Type B pancreatic cell (in vitro differentiated cells): ENCODE measurements around the gene PXT1. TPM values are rescaled to one million over a fixed set of nuclear protein-coding genes. Genes with fewer than 3 reads are reported as not detected.

Experiments
- DNase-seq: peaks from one replicate; pipeline ENCODE4 v3.0.0; 2021; ENCODE audit warnings: mixed read lengths; ENCODE audit not compliant: unreplicated experiment; ENCODE audit errors: extremely low spot score
- H3K27ac Mint-ChIP-seq: 2 replicates; pipeline ENCODE4 v1.8.0; 2021; ENCODE audit warnings: mild to moderate bottlenecking, mixed read lengths
- H3K27me3 Mint-ChIP-seq: 2 replicates; pipeline ENCODE4 v1.8.0; 2021; ENCODE audit warnings: mixed read lengths
- H3K36me3 Mint-ChIP-seq: 2 replicates; pipeline ENCODE4 v1.8.0; 2021; ENCODE audit warnings: mixed read lengths
- H3K4me1 Mint-ChIP-seq: one replicate; pipeline ENCODE4 v1.8.0; 2021; ENCODE audit warnings: mixed read lengths; ENCODE audit not compliant: unreplicated experiment
- H3K4me3 Mint-ChIP-seq: 2 replicates; pipeline ENCODE4 v1.8.0; 2021; ENCODE audit warnings: mild to moderate bottlenecking, mixed read lengths
- H3K9me3 Mint-ChIP-seq: 2 replicates; pipeline ENCODE4 v1.8.0; 2021; ENCODE audit warnings: mixed read lengths
- total RNA-seq: library from RNA; stranded (reverse); gene quantifications from 2 replicates; pipeline ENCODE4 v1.2.1, GENCODE V29; 2021; ENCODE audit warnings: low replicate concordance
- TF ChIP-seq, protein P1 (sequence below): fragments of 200-600 bp; sonication (generic); conservative IDR thresholded peaks from 2 replicates; pipeline ENCODE4 v1.5.0; 2021; ENCODE audit warnings: antibody characterized with exemption, mild to moderate bottlenecking

Gene PXT1
- total RNA-seq, 1 donor from 2014 or later: 0.19 TPM

DNA sequence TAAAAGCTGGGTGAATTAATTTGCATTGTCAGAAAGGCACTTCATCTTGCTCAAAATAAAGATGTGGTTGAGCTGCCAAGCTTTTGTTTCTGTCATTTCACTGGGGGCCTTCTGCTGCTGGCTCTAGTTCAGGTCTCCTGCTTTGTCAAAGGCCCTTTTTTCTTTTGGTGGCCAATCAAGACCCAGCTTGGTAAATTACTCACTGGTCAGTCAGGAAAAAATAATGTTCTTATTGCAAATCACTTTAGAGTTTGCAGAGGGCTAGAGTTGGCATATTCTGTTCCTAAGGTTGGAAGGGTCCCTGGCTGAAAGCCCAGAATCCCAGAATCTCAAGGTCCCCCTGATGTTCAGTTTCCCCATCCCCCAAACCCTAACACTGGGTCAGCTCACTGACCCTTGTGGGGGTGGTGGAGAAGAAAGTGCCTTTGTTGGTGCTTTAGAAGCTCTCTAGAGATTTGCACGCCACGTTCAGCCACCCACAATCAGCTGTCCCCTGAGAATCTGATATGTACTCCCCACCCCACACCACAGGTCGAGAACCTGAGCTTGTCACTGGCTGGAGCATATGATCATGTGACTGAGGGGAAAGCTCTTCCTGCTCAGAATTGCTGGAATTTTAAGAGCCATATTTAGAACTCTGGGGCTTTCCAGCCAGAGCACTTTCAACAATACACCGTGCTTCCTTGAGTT lies 84.3 kb downstream of the PXT1 start:
- Mint-ChIP-seq H3K4me1 (peaks cover 4% of the 10 kb centered on the region), H3K9me3 (peaks cover 5% of the 10 kb centered on the region), H3K36me3 (no peaks in the 10 kb centered on the region), H3K27ac (no peak overlapping the region), H3K27me3 (no peaks in the 10 kb centered on the region), H3K4me3 (no peak overlapping the region)
- TF ChIP-seq, protein P1, sequence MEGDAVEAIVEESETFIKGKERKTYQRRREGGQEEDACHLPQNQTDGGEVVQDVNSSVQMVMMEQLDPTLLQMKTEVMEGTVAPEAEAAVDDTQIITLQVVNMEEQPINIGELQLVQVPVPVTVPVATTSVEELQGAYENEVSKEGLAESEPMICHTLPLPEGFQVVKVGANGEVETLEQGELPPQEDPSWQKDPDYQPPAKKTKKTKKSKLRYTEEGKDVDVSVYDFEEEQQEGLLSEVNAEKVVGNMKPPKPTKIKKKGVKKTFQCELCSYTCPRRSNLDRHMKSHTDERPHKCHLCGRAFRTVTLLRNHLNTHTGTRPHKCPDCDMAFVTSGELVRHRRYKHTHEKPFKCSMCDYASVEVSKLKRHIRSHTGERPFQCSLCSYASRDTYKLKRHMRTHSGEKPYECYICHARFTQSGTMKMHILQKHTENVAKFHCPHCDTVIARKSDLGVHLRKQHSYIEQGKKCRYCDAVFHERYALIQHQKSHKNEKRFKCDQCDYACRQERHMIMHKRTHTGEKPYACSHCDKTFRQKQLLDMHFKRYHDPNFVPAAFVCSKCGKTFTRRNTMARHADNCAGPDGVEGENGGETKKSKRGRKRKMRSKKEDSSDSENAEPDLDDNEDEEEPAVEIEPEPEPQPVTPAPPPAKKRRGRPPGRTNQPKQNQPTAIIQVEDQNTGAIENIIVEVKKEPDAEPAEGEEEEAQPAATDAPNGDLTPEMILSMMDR: no peak
- no peak for DNase-seq

DNA sequence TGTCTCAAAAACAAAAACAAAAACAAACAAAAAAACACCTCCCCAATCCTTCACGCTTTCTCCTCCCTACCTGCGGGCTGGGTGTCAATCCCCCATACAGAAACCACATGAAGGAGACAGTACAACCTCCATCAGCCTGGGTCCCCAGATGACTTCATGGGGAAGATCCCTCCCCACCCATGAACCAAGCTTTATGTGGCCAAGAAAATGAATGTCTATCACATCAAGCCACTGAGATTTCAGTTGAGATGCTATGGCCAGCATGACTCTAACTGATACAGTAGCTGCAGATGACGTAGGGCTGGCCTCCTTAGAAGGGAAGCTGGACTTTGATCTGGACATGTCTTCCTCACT lies 84.8 kb downstream of the PXT1 start:
- no peaks in the 10 kb centered on the region for H3K27me3 Mint-ChIP-seq
- H3K4me1 Mint-ChIP-seq: peaks cover 4% of the 10 kb centered on the region
- H3K36me3 Mint-ChIP-seq: no peaks in the 10 kb centered on the region
- DNase-seq: no peak
- H3K4me3 Mint-ChIP-seq: no peak overlapping the region
- TF ChIP-seq, protein P1: no peak
- H3K27ac Mint-ChIP-seq: no peak overlapping the region
- H3K9me3 Mint-ChIP-seq: peaks cover 10% of the 10 kb centered on the region

DNA sequence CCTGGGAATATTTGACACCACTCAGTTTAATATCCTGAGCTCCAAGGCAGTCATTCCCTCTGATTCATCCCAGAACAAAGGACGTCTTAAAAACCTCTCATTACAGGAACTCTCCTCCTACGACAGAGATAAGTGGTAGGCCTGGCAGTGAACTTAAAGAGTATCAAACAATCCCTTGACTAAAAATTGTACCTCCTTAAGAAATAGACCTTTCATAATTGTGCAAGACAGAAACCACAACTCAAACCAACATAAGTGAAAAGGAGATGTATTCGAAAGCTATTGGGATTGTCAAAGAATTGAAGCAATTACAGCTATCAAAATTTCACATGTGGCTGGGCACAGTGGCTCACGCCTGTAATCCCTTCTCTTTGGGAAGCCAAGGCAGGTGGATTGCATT lies 86.8 kb downstream of the PXT1 start:
- no peak overlapping the region for H3K4me3 Mint-ChIP-seq
- DNase-seq: no peak
- no peaks in the 10 kb centered on the region for H3K36me3 Mint-ChIP-seq
- TF ChIP-seq, protein P1: no peak
- H3K27me3 Mint-ChIP-seq: no peaks in the 10 kb centered on the region
- no peak overlapping the region for H3K27ac Mint-ChIP-seq
- peaks cover 12% of the 10 kb centered on the region for H3K9me3 Mint-ChIP-seq
- peaks cover 6% of the 10 kb centered on the region for H3K4me1 Mint-ChIP-seq

DNA sequence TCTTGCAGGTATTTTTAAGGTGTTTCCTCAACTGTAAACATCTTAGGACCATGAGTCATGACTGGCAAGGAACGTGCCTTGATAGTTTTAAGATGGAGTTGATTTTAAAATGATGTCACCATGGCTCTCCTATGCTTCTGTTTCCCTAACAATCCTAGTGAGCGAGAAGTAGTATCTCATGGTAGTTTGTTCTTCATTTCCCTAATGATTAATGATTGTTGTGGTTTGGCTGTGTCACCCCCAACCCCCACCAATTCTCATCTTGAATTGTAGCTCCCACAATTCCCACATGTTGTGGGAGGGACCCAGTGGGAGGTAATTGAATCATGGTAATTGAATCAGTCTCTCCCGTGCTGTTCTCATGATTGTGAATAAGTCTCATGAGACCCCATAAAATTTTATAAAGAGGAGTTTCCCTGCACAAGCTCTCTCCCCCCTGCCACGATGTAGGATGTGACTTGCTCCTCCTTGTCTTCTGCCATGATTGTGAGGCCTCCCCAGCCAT lies 89.2 kb downstream of the PXT1 start:
- no peak overlapping the region for H3K4me3 Mint-ChIP-seq
- no peaks in the 10 kb centered on the region for H3K27me3 Mint-ChIP-seq
- peaks cover 12% of the 10 kb centered on the region for H3K9me3 Mint-ChIP-seq
- no peak for DNase-seq
- peaks cover 12% of the 10 kb centered on the region for H3K4me1 Mint-ChIP-seq
- peak overlapping the region; percentile 29 for H3K27ac Mint-ChIP-seq
- no peaks in the 10 kb centered on the region for H3K36me3 Mint-ChIP-seq
- TF ChIP-seq, protein P1: no peak

DNA sequence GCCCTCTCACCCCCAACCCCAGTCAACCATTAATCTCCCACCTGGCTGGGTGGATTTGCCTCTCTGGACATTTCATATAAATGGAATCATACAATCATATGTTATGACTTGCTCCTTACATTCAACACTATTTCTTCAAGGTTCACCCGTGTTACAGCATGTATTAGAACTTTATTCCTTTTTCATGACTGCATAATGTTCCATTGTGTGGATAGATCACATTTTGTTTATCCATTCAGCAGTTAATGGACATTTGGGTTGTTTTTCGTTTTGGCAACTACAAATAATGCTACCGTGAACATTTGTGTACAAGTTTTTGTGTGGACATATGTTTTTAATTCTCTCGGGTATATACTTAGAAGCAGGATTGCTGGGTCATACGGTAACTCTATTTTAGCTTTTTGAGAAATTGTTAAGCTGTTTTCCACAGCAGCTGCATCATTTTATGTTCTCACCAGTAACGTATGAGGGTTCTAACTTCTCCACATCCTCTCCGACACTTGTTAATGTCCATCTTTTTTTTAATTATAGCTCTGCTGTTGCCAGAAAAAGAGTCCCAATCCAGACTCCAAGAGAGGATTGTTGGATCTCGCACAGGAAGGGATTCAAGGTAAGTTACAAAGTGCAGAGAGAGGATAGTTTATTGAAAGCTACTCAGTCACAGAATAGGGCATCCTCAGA lies 90.0 kb downstream of the PXT1 start:
- no peak overlapping the region for H3K4me3 Mint-ChIP-seq
- H3K27ac Mint-ChIP-seq: peak overlapping the region; percentile 29

More for the DNA sequence above, 90.0 kb downstream of the PXT1 start:
- H3K4me1 Mint-ChIP-seq: peaks cover 12% of the 10 kb centered on the region
- no peaks in the 10 kb centered on the region for H3K36me3 Mint-ChIP-seq
- TF ChIP-seq, protein P1: no peak
- peaks cover 12% of the 10 kb centered on the region for H3K9me3 Mint-ChIP-seq
- no peak for DNase-seq
- no peaks in the 10 kb centered on the region for H3K27me3 Mint-ChIP-seq
